ENCODE measurements around the gene MYL3.
A peak's percentile ranks its signal among the peaks of the same experiment; 100 is the strongest.

DNA sequence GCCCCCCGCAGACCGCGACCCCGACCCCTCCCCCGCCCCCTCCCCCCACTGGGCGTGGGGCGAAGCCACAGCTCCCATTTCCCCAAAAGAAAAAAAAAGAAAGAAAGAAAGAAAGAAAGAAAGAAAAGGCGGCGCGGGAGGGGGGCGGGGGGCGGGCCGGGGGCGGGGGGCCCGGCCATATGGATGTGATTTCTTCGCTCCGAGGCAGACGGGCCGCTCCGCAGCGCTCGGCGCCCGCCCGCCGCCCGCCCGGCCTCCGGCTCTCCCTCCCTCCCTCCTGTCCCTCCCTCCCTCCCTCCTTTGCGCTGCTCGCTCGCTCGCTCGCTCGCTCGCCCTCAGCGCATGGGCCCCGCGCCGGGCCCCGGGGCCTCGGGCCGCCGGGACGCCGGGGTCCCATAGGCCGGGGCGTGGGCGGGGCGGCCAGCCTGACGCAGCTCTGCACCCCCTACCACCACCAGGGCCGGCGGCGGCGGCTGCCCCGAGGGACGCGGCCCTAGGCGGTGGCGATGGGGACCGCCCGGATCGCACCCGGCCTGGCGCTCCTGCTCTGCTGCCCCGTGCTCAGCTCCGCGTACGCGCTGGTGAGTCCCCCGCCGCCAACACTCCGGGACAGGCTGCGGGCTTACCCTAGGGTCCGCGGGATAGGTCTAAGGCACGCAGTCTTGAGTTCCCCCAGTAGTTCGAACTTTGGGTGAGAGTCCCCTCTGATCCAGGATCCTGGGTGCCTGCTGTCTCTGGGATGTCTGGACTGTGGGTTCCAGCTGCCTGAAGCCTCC is 20.0 kb upstream of the MYL3 start:
- TF ChIP-seq, protein P1, sequence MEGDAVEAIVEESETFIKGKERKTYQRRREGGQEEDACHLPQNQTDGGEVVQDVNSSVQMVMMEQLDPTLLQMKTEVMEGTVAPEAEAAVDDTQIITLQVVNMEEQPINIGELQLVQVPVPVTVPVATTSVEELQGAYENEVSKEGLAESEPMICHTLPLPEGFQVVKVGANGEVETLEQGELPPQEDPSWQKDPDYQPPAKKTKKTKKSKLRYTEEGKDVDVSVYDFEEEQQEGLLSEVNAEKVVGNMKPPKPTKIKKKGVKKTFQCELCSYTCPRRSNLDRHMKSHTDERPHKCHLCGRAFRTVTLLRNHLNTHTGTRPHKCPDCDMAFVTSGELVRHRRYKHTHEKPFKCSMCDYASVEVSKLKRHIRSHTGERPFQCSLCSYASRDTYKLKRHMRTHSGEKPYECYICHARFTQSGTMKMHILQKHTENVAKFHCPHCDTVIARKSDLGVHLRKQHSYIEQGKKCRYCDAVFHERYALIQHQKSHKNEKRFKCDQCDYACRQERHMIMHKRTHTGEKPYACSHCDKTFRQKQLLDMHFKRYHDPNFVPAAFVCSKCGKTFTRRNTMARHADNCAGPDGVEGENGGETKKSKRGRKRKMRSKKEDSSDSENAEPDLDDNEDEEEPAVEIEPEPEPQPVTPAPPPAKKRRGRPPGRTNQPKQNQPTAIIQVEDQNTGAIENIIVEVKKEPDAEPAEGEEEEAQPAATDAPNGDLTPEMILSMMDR (optimal IDR thresholded peaks at IDR 0.05 in 1 of 3, IDR thresholded peaks at IDR 0.05 in 1 of 3, conservative IDR thresholded peaks at IDR 0.05 in 1 of 3; ENCODE audit: extremely low read depth in 1 of 3, insufficient read depth in 2 of 3, low read length in 3 of 3) = no peak
- TF ChIP-seq EZH2 (IDR thresholded peaks at IDR 0.05; ENCODE audit: low read length) = peak; percentile 83
